ENCODE results near the gene RHBDL1.
"Not testable (repeated sequence)": the region's sequence is repeated elsewhere in the genome, so short reads cannot be mapped to it uniquely, and the experiment has no call there.

Gene RHBDL1

DNA sequence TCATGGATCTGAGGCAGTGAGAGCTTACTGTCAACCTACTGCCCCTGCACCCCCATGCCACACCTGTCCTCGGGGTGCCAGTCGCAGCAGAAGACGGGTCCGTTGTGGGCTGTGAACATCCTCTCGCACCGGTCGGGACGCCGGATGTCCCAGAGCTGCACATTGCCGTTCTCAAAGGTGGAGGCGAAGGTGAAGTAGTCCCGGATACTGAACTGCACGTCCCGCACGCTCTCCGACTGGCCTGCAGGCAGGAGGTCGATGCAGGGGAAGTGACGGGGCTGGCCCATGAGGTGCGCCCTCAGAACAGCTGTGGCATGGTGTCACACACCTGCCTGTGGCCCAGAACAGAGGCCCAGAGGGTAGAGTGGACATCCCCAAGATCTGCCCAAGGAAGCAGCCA is 12.0 kb downstream of the RHBDL1 start:
- DNase-seq: no peak

DNA sequence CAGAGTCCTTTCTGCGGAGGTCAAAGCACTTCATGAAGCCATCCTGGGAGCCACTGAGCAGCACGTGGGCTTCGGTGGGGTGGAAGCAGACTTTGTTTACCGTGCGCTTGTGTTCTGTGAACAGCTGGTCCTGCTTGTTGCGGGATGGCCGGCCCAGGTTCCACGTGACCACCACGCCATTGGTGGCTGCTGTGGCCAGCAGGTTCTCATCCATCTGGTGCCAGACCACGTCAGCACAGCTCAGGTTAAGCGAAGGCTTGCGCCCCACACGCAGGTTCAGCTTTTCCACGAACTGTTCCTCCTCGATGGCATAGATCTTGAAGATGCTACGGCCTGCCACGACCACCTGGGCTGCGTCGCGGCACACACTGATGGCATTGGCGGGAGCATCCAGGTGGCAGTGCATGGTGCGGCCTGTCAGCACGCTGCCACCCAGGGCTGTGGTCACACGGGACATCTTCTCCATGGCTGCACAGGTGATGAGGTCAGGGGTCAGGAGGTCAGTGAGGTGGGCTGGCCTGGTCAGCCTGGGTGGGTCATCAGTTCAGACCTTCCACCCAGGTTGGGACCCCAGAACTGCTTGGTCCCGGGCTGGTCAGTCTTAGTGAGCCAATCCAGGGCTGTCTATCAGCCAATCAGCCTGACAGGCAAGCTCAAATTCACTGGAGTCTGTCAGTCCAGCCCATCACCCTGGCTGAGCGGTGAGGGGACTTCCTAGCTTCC is 13.9 kb downstream of the RHBDL1 start:
- DNase-seq: no peak

DNA sequence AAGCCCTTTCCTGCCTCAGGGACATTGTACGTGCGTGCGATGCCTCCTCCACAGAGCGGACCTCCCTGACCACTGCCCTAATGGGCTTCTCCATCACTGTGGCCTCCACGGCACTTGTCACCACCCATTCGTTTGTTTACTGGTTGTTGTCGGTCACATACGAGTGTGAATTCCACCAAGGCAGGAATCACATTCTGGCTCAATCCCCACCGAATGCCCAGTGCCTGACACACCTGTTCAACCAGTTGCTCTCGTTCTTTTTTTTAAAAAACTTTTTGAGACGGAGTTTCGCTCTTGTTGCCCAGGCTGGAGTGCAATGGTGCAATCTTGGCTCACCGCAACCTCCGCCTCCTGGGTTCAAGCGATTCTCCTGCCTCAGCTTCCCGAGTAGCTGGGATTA is 15.8 kb downstream of the RHBDL1 start:
- DNase-seq: not testable (repeated sequence)

DNA sequence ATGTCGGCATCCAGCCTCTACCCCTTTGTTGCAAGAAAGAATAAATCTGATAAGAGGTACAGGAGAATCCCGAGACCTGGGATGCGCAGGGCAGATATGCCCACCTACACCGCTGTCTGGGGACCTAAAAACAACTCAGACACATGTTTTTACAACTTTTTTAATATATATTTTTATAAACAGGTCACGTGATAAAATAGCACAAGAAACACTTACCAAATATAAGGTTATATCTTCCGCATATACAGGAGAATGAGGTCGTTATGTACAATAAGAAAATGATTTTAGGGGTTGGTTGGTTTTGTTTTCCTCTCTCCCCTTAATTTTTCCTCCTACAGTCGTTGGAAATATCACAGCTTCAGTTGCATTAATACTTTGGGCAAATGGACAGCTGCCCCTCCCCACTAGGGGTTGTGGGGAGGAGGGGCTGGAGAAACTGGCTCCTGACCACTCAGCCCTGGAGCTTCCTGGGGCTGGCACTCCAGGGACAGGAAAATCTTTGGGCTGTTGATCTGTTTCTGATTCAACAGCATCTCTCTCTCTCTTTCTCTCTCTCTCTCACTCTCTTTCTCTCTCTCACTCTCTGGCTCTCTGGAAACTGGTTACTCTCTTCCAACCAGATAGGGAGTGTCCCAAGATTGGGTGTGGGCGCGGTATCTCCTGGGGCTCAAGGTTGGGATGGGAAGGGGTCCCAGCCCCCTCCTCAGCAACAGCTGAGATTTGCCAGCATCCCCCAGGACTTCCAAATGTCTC is 17.1 kb downstream of the RHBDL1 start:
- no peak for DNase-seq

GRCh38 chr16:693364-693763 is 17.9 kb downstream of the RHBDL1 start:
- DNase-seq: no peak

GRCh38 chr16:693766-694165 is 18.3 kb downstream of the RHBDL1 start:
- DNase-seq: no peak

DNA sequence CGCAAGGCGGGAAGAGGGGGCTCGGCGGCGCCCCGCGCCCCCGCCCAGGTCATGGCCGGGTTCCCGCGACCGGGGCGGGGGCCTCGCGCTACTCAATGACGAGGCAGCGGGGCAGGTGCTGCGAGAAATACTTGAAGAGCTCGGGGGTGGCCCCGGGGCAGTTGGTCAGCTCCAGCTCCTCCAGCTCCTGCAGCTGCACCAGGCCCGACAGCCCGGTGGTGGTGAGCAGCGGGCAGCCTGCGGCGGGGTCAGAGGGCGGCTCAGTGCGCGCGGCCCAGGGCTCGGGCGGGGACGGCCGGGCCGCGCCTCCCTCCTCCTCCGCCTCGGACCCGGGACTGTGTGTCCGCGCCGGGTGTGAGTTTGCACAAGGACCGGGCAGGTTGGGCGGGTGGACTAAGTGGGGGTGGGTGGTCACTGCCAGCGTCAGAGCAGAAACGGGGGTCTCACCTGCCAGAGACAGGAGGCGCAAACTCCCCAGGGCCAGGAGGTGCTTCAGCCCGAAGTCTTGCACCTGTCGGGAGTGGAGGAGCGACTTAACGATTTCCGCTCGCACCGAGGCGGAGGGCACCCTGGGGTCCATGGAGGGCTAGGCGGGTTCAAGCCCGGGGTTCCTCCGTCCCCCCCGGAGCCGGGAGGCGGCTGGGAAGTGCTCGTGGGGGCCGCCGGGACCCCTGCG is 18.9 kb downstream of the RHBDL1 start:
- DNase-seq: no peak

- DNase-seq: no peak
Measured at GRCh38 chr16:694863-695354, 19.4 kb downstream of the RHBDL1 start.

DNA sequence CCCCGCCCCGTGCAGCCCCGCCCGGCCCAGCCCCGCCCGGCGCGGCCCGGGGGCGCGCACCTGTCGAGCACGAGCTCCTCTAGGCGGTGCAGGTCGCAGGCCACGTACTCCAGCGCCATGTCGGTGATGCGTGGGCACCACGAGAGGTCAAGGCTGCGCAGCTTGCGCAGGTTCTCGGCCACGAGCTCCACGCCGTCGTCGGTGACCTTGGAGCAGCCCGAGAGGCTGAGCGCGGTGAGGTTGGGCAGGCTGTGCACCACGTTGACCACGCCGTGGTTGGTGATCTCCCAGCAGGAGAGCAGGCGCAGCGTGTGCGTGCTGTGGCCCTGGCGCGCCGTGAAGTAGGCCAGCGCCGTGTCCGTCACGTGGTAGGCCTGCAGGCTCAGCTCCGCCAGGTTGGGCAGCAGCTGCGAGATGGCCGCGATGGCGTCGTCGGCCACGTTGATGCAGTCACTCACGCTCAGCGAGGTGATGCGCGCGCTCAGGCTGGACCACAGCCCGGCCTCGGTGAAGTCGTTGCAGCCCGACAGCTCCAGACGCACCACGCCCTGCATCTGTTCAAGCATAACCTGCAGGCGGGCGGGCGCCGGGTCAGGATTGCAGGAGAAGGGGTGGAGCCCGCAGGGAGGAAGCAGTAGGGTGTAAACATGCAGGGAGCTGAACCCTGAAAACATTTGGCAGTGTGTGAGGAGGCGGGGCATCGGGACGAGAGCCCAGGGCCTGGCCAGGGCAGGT is 20.1 kb downstream of the RHBDL1 start:
- peak; percentile 61 for DNase-seq

DNA sequence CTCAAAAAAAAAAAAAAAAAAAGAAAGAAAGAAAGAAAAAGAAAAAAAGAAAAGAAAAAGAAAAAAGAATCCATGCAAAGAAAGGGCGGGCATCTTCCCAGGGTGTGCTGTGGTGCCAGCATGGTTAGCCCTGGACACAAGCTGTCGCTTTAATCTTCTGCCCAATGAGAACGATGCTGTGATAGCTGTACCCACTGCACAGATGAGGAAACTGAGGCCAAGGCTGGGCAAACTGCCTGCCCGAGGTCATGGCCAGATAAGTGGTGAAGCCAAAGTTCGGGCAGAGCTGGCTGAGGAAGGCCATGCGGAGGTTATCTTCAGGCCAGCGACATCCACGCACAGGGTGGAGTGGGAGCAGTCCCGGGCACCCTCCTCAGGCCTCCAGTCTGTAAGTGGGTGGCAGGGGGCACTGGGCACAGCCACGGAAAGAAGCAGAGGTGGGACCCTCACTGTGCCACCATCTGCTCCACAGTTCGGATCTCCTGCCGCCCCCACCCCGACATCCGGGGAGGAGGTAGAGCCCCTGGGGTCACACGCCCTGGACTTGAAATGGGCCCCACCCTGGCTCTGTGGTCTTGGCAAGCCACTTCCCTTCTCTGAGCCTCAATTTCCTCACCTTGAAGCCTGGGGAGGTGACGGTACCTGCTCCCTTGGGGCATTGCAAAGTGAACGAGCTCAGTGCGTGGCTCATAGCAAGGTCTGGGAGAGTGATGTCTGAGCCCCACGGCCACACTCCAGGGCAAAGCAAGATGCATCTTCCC is 23.6 kb downstream of the RHBDL1 start:
- DNase-seq: no peak

DNA sequence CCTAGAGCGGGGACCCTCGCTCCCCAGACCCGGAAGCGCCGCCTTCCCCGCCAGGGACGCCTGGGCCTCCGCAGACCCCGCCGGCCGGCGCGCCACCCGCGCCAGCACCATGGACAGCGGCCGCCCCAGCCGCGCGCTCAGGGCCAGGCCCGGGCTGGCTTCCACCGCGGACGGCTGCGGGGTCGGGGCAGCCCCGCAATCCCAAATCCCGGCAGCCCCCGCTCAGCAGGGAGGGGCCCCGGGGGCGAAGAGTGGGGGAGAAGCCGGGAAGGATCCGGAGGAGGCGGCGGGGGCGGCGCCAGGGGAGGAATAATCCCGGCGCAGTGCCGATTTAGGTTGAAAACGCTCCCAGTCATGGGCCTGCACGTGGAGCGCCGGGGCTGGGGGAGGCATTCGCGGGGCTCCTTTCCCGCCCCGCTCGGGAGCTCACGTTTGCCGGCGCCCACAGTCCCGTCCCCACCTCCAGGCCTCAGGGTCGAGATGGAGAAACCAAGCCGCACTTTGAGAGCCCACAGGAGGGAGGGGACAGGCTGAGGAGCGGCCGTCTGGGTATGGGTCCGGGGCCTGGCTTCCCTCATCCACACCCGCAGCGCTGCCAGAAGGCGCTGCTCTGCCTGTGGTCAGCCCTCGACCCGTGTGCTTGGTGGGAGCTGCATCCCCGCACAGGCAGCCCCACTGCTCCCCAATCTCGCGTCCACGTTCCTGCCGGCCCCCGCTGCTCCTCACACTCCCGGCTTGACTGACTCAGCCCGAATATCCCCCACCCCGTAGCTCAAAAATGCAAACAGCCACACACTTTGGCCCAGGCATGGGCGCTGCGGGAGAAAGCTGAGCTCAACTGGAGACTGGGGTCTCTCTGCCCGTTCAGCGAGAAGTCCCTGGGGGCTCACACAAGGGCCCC is 25.5 kb downstream of the RHBDL1 start:
- peak; percentile 61 for DNase-seq

GRCh38 chr16:702341-702740 is 26.9 kb downstream of the RHBDL1 start:
- no peak for DNase-seq

- DNase-seq: no peak
Measured at GRCh38 chr16:703406-703805, 27.9 kb downstream of the RHBDL1 start.

GRCh38 chr16:704047-704446 is 28.6 kb downstream of the RHBDL1 start:
- DNase-seq: no peak

GRCh38 chr16:704552-705380 is 29.3 kb downstream of the RHBDL1 start:
- DNase-seq: no peak

DNA sequence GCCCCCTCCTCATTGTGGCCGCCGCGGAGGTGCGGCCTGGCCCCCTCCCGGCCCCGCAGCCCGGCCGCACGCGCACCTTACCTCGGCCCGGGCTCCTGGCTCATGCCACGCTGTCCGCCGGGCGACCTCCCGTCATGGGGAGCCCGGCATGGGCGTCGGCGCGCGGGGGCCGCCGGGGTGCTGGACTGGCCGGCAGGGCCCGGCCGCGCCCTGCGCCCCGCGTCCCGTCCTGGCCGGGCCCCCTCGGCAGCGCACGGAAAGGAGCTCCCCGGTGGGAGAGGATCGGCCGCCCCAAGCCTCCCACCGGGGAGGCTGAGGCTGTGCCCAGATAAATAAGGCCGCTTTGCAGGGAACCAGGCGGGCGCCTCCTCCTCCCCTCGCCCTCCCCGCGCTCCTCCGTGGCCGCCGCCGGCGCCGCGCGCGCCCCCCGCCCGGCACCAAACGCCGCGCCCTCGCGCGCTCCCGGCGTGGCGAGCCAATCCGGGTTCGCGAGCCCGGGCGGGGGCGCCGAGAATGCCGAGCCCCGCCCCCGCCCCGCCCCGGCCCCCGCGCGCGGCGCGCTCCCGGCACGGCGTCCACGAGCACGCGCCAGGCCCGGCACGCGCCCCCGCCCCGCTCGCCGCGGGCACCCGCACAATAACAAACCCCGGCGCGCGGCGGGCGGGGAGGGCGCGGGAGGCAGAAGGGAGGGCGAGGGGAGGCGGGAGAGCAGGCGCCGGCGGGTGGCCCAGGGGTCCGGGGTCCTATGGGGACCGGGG is 30.1 kb downstream of the RHBDL1 start, which contains the start of gene FBXL16:
FBXL16 (minus strand) TSS at position 371 of the 758 bp plus-strand sequence. CDS start 8,396 bp downstream, outside the sequence.
- DNase-seq: no peak

GRCh38 chr16:706189-707061 is 31.0 kb downstream of the RHBDL1 start:
- DNase-seq: no peak

DNA sequence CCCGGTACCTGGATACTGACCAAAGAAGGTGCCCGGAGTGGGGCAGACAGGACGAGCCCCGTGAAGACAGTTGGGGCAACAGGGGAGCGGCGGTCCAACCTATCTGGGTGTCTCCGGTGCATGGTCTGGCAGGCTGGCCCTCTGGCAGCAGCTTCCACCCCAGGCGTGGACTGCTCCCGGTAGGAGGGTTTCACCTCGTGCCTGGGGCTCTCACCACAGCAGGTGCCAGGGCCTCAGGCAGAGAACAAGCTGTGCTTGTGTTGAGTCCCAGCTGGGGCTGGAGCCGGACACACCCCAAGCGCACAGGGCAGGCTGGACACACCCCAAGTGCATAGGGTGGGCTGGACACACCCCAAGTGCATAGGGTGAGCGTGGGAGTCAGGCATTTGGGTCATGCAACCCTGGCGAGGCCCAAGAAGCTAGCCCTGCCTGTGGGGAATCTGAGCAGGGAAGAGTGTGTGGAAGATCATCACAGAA is 31.6 kb downstream of the RHBDL1 start:
- DNase-seq: no peak
